HG03135 (cell line): Measurements from ENCODE around the gene SF3A2.

Source experiments
- ATAC-seq: cut with Tn5 transposase; IDR thresholded peaks from one replicate; pipeline ENCODE4 v1.9.1; 2021; ENCODE audit warnings: mild to moderate bottlenecking, moderate library complexity; ENCODE audit not compliant: unreplicated experiment

Gene SF3A2

GRCh38 chr19:2288338-2288817 is 51.8 kb downstream of the SF3A2 start:
- ATAC-seq = no peak

- no peak for ATAC-seq
Observed at GRCh38 chr19:2288818-2289713, 52.4 kb downstream of the SF3A2 start.

GRCh38 chr19:2289714-2290435 is 53.3 kb downstream of the SF3A2 start:
- no peak for ATAC-seq

GRCh38 chr19:2290441-2291184 is 54.0 kb downstream of the SF3A2 start:
- no peak for ATAC-seq

DNA sequence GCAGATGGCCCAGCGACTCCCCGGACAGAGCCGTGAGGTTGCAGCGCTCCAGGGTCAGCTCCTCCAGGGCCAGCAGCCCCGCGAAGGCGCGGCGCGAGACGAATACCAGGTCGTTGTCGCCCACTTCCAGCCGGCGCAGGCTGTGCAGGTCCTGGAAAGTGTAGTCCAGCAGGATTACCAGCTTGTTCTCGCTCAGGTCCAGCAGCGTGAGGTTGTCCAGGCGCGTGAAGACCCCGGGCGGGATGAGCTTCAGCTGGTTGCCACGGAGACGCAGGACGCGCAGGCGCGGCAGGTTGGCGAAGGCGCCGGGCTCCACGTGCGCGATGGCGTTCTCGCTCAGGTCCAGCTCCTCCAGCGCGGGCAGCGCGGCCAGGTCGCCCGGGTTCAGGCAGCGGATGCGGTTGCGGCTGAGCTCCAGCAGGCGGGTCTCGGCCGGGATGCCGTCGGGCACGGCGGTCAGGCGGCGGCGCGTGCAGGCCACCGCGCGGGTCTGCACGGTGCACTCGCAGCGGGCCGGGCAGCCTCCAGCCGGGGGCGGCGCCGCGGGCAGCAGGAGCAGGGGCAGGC is 54.6 kb downstream of the SF3A2 start:
- ATAC-seq = no peak

GRCh38 chr19:2294687-2295335 is 58.2 kb downstream of the SF3A2 start:
- ATAC-seq = no peak

GRCh38 chr19:2296141-2296540 is 59.5 kb downstream of the SF3A2 start:
- no peak for ATAC-seq
